ENCODE results near the gene ADORA2A. TPM values are rescaled to one million over a fixed set of nuclear protein-coding genes. Genes with fewer than 3 reads are reported as not detected.
A peak's percentile ranks its signal among the peaks of the same experiment; 100 is the strongest.

The ADORA2A gene
- total and polyA plus RNA-seq, 2 of the 13 experiments (the other 11 are each of a cell fraction or from before 2014, with no cell fraction given) = 3.3 to 5.0 TPM

DNA sequence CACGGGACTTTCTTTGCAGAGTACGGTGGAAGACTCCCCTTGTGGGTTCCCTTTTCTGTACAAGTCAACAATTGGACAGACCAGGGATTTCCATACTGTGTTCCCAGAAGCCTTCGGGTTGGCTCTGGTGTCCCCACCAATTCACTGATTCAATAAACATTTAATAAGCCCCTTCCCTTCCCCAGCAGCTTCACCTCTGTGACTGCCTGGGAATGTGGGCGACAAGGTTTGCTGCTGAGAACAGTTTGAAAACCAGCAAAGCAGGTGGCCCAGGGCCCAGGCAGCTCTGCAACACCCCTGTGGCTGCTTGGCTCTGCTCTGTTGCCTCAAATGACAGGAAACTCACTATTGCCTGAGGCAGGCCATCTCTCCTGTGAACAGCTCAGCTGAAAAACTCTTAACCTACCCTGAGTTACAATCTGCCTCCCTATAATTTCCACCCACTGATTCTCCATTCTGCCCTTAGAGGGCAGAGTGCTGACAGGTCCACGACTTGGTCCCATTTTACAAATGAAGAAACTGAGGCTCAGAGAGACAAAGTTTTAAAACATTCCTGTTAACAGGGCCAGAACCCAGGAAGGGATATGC lies 10.4 kb downstream of the ADORA2A start:
- ChIA-PET POLR2A (no interaction called here), CTCF (ENCODE audit: low intra/inter-chr PET ratio, low total read pairs) (no interaction called here)
- Histone ChIP-seq H2AFZ (ENCODE audit: low read length) (no peak overlapping the region), H4K20me1 (ENCODE audit: insufficient read depth, low read length) (no peaks in the 10 kb centered on the region), H3K79me2 (ENCODE audit: insufficient read depth, low read length) (no peaks in the 10 kb centered on the region), H3K9me3 (ENCODE audit: low read length) (no peaks in the 10 kb centered on the region), H3K4me2 (ENCODE audit: low read depth, low read length) (no peak overlapping the region), H3K4me1 (ENCODE audit: insufficient read depth, low read length) (peaks cover under 1% of the 10 kb centered on the region; the same call in 1 of the 2 replicates), H3K4me3 (replicated peaks in 1 of 3; ENCODE audit: insufficient read depth in 1 of 3, low read depth in 2 of 3, low read length in 3 of 3) (no peak overlapping the region), H3K9ac (ENCODE audit: insufficient read depth, low read depth, low read length) (no peak overlapping the region), H3K36me3 (replicated peaks in 1 of 2; ENCODE audit: control insufficient read depth in 1 of 2, insufficient read depth in 2 of 2, low read length in 2 of 2) (no peaks in the 10 kb centered on the region; a peak in 1 of 5 replicates), H3K27ac (ENCODE audit: extremely low read length, insufficient read depth, low read length) (no peak overlapping the region), H3K27me3 (ENCODE audit: control insufficient read depth in 1 of 2, insufficient read depth in 2 of 2, low read length in 2 of 2) (no peaks in the 10 kb centered on the region)
- FAIRE-seq (no peak), DNase-seq (ENCODE audit: low spot score) (no peak), ATAC-seq (no peak)
- TF ChIP-seq SMAD3 (CRISPR knock-in tag; IDR thresholded peaks at IDR 0.05) = no peak
- peak; percentile 94 for TF ChIP-seq ZNF629 (CRISPR knock-in tag; conservative IDR thresholded peaks at IDR 0.05)
- TF ChIP-seq, protein P1, sequence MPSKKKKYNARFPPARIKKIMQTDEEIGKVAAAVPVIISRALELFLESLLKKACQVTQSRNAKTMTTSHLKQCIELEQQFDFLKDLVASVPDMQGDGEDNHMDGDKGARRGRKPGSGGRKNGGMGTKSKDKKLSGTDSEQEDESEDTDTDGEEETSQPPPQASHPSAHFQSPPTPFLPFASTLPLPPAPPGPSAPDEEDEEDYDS (CRISPR knock-in tag; IDR thresholded peaks at IDR 0.05) = no peak
- no peak for TF ChIP-seq PLRG1 (conservative IDR thresholded peaks at IDR 0.05)
- no peak for TF ChIP-seq ZFP37 (CRISPR knock-in tag; IDR thresholded peaks at IDR 0.05; ENCODE audit: borderline replicate concordance)
- 0 out of 2 replicates have a peak, but pooled peaks have one; percentile 23 for TF ChIP-seq STAG1 (CRISPR knock-in tag; IDR thresholded peaks at IDR 0.05)
- TF ChIP-seq, protein P2, sequence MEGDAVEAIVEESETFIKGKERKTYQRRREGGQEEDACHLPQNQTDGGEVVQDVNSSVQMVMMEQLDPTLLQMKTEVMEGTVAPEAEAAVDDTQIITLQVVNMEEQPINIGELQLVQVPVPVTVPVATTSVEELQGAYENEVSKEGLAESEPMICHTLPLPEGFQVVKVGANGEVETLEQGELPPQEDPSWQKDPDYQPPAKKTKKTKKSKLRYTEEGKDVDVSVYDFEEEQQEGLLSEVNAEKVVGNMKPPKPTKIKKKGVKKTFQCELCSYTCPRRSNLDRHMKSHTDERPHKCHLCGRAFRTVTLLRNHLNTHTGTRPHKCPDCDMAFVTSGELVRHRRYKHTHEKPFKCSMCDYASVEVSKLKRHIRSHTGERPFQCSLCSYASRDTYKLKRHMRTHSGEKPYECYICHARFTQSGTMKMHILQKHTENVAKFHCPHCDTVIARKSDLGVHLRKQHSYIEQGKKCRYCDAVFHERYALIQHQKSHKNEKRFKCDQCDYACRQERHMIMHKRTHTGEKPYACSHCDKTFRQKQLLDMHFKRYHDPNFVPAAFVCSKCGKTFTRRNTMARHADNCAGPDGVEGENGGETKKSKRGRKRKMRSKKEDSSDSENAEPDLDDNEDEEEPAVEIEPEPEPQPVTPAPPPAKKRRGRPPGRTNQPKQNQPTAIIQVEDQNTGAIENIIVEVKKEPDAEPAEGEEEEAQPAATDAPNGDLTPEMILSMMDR (CRISPR knock-in tag; IDR thresholded peaks at IDR 0.05) = peak; percentile 25; the same call in 1 of the 2 replicates
- no peak for TF ChIP-seq MXD4 (CRISPR knock-in tag; IDR thresholded peaks at IDR 0.05)
- 89% methylated on average over 5 of the region's 5 CpGs for WGBS (ENCODE audit: low lambda C conversion rate)
- intact Hi-C loops (cut with micrococcal nuclease; ENCODE audit: unreplicated experiment) = no loop called here
- BruUV-seq (replicated peaks) = no TSS peak
- in situ Hi-C loops (cut with HindIII; ENCODE audit: extremely low pct_ligation_motif_present, low pct_unique_long_range_greater_than_20kb) = no loop called here

All from HepG2 (cell line).